GM12874 (cell line): ENCODE measurements around the gene MAD1L1.

Source experiments
- TF ChIP-seq, protein P1 (sequence below): IDR thresholded peaks from 2 replicates; pipeline ENCODE4 v1.5.1; 2011; ENCODE audit warnings: low read depth, mild to moderate bottlenecking, control low read depth, low read length, moderate library complexity; ENCODE audit not compliant: insufficient read depth

The MAD1L1 gene

GRCh38 chr7:1993031-1993695, 239.6 kb downstream of the MAD1L1 start:
- TF ChIP-seq, protein P1, sequence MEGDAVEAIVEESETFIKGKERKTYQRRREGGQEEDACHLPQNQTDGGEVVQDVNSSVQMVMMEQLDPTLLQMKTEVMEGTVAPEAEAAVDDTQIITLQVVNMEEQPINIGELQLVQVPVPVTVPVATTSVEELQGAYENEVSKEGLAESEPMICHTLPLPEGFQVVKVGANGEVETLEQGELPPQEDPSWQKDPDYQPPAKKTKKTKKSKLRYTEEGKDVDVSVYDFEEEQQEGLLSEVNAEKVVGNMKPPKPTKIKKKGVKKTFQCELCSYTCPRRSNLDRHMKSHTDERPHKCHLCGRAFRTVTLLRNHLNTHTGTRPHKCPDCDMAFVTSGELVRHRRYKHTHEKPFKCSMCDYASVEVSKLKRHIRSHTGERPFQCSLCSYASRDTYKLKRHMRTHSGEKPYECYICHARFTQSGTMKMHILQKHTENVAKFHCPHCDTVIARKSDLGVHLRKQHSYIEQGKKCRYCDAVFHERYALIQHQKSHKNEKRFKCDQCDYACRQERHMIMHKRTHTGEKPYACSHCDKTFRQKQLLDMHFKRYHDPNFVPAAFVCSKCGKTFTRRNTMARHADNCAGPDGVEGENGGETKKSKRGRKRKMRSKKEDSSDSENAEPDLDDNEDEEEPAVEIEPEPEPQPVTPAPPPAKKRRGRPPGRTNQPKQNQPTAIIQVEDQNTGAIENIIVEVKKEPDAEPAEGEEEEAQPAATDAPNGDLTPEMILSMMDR = no peak

GRCh38 chr7:1992554-1992953, 240.2 kb downstream of the MAD1L1 start:
- TF ChIP-seq, protein P1 = no peak

DNA sequence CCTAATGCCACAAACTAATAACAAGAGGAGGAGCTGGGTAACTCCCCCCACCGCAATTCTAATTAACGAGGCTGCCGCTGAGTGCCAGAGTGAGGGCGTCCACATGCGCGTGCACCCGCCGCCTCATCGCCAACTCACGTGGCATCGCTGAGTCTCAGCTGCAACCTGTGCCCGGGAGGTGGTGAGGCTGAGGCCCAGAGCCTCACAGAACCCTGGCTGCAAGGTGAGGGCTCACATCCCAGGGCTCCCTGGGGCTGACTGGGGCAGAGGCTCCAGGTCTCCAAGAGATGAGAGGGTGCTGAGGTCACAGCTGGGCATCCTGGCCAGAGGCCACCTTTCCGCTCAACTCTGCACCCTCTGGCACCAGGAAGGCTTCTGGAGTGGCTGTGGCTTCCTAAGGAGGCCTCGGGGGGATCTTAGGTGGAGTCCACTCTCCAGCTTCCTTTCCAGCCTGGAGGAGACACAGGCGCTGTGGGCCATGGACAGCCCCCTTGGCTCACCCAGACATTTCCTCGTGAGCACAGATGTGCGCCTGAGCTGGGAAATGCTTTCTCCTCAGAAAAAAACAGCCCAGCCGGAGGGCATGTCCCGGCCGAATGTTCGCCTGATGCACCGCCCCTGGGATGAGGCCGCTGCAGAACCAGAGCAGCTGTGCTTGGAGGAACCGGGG, 242.6 kb downstream of the MAD1L1 start:
- TF ChIP-seq, protein P1 = no peak

DNA sequence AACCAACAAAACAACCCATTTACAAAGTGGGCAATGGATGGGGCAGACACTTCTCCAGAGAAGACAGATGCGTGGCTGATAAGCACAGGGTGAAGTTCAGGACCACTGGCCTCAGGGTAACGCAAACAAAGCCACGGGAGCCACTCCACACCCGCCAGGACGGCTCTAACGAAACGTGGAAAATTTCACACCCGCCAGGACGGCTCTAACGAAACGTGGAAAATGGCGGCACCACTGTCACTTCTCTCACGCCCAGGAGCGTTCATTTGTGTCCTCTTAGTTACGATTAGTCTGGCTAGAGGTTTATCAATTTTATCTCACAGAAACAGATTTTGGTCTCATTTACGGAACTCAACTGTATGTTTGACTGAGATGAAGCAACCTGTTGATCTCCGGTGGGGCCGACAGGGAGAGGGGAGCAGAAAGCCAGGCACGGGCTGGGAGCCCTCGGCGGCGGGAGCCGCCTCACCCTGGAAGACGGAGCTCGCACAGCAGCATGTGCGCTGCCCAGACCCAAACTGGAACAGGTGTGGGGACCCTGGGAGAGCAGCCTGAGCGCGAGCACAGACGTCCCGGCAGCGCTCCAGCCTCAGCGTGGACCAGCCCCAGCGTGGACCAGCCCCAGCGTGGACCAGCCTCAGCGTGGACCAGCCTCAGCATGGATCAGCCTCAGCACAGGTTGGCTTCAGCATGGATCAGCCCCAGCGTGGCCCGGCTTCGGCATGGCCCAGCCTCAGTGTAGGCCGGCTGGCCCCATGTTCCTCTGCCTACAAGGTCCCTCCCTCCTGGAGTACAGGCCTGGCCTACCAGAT, 243.5 kb downstream of the MAD1L1 start:
- TF ChIP-seq, protein P1 = no peak

DNA sequence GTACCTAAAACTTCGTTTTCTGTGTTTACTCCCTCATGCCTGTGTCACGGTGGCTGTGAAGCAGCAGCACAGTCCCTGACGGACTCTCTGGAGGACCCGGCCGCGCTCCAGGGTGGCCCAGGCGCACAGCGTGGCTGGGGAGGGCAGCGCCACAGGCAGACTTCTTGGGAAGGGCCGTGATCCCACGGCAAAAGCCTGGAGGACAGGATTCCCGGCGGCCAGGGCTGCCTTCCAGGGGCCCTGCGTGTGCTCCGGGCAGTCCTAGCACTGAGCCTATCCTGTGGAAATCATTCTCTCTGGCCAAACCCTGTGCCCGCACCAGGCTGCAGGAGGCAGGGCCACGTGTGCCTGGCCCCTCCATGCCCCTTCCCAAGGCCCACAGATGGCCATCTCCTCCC, 244.2 kb downstream of the MAD1L1 start:
- TF ChIP-seq, protein P1 = no peak

- TF ChIP-seq, protein P1 = no peak
Observed at GRCh38 chr7:1987591-1988532, 244.9 kb downstream of the MAD1L1 start.
